WTC11 (cell line): ENCODE results near the gene HOXA7. TPM values are rescaled to one million over a fixed set of nuclear protein-coding genes. Genes with fewer than 3 reads are reported as not detected.

ENCODE experiments used
- ATAC-seq: fragments of 200-7000 bp; cut with Tn5 transposase; 2 replicates; pipeline ENCODE4 v1.10.0; 2021; ENCODE audit warnings: mild to moderate bottlenecking, moderate library complexity
- CTCF ChIA-PET: fragments of 300-600 bp; sonication (Branson Sonifier 250); formaldehyde crosslinking; loops from one replicate; lab custom pipeline; 2021; ENCODE audit warnings: antibody characterized with exemption; lab: Charles Lee
- POLR2A ChIA-PET: fragments of 350-600 bp; sonication (Branson Sonifier 250); formaldehyde crosslinking; loops from one replicate; lab custom pipeline; 2021; ENCODE audit warnings: antibody characterized with exemption; lab: Charles Lee
- DNase-seq: peaks from one replicate; pipeline ENCODE4 v3.0.0; 2021; ENCODE audit warnings: low spot score
- H3K27ac Mint-ChIP-seq: 2 replicates; pipeline ENCODE4 v1.8.0; 2021; ENCODE audit warnings: mixed read lengths
- H3K27me3 Mint-ChIP-seq: 2 replicates; pipeline ENCODE4 v1.8.0; 2021; ENCODE audit warnings: low read depth, mild to moderate bottlenecking, moderate library complexity, mixed read lengths
- H3K36me3 Mint-ChIP-seq: 2 replicates; pipeline ENCODE4 v1.8.0; 2021; ENCODE audit warnings: mixed read lengths
- H3K4me1 Mint-ChIP-seq: 2 replicates; pipeline ENCODE4 v1.8.0; 2022; ENCODE audit warnings: mixed read lengths
- H3K4me3 Mint-ChIP-seq: 2 replicates; pipeline ENCODE4 v1.8.0; 2021; ENCODE audit warnings: mild to moderate bottlenecking, moderate library complexity, mixed read lengths
- H3K9me3 Mint-ChIP-seq: 2 replicates; pipeline ENCODE4 v1.8.0; 2021; ENCODE audit warnings: mixed read lengths
- AFF4 ChIP-seq: sonication (generic); formaldehyde crosslinking; IDR thresholded peaks from 2 replicates; pipeline ENCODE4 v1.8.1; 2023; ENCODE audit warnings: mild to moderate bottlenecking, missing genetic modification reagents, borderline replicate concordance
- ERG ChIP-seq: fragments of 250-450 bp; sonication (Bioruptor Pico); IDR thresholded peaks from 2 replicates; pipeline ENCODE4 v1.8.0; 2021; ENCODE audit warnings: mild to moderate bottlenecking
- GTF2I ChIP-seq: fragments of 250-450 bp; sonication (Bioruptor Pico); conservative IDR thresholded peaks from 2 replicates; pipeline ENCODE4 v1.4.0; 2021; ENCODE audit warnings: mild to moderate bottlenecking
- IRF1 ChIP-seq: sonication (generic); formaldehyde crosslinking; IDR thresholded peaks from 2 replicates; pipeline ENCODE4 v1.8.0; 2023; ENCODE audit warnings: missing genetic modification reagents
- MXD4 ChIP-seq: fragments of 250-450 bp; sonication (Bioruptor Pico); IDR thresholded peaks from 2 replicates; pipeline ENCODE4 v1.8.0; 2021; ENCODE audit warnings: mild to moderate bottlenecking, moderate library complexity, borderline replicate concordance
- MYBL2 ChIP-seq: sonication (generic); formaldehyde crosslinking; IDR thresholded peaks from 2 replicates; pipeline ENCODE4 v1.8.1; 2023; ENCODE audit warnings: mild to moderate bottlenecking, moderate library complexity, missing genetic modification reagents
- NFATC4 ChIP-seq: fragments of 250-450 bp; sonication (Bioruptor Pico); IDR thresholded peaks from 2 replicates; pipeline ENCODE4 v1.9.0; 2021; ENCODE audit warnings: mild to moderate bottlenecking
- NR2C2 ChIP-seq: sonication (generic); formaldehyde crosslinking; IDR thresholded peaks from 2 replicates; pipeline ENCODE4 v1.8.0; 2022; ENCODE audit warnings: mild to moderate bottlenecking, missing genetic modification reagents
- PRDM15 ChIP-seq: sonication (generic); formaldehyde crosslinking; IDR thresholded peaks from 2 replicates; pipeline ENCODE4 v1.8.0; 2022; ENCODE audit warnings: missing genetic modification reagents
- SMAD4 ChIP-seq: sonication (generic); formaldehyde crosslinking; IDR thresholded peaks from 2 replicates; pipeline ENCODE4 v1.8.0; 2022; ENCODE audit warnings: mild to moderate bottlenecking, missing genetic modification reagents
- SOX15 ChIP-seq: fragments of 250-450 bp; sonication (Bioruptor Pico); IDR thresholded peaks from 2 replicates; pipeline ENCODE4 v1.9.0; 2021; ENCODE audit warnings: mild to moderate bottlenecking
- ZBTB21 ChIP-seq: sonication (generic); formaldehyde crosslinking; IDR thresholded peaks from 2 replicates; pipeline ENCODE4 v1.8.1; 2023; ENCODE audit warnings: mild to moderate bottlenecking, missing genetic modification reagents, borderline replicate concordance
- ZMAT4 ChIP-seq: fragments of 250-450 bp; sonication (Bioruptor Pico); IDR thresholded peaks from 2 replicates; pipeline ENCODE4 v1.9.0; 2021; ENCODE audit warnings: mild to moderate bottlenecking
- ZNF138 ChIP-seq: sonication (generic); formaldehyde crosslinking; conservative IDR thresholded peaks from 2 replicates; pipeline ENCODE4 v1.8.1; 2022; ENCODE audit warnings: mild to moderate bottlenecking, moderate library complexity, missing genetic modification reagents
- ZNF219 ChIP-seq: sonication (generic); formaldehyde crosslinking; IDR thresholded peaks from 2 replicates; pipeline ENCODE4 v1.8.0; 2023; ENCODE audit warnings: missing genetic modification reagents, mild to moderate bottlenecking, borderline replicate concordance
- ZNF532 ChIP-seq: fragments of 250-450 bp; sonication (Bioruptor Pico); IDR thresholded peaks from 2 replicates; pipeline ENCODE4 v1.9.0; 2021; ENCODE audit warnings: mild to moderate bottlenecking, borderline replicate concordance
- total RNA-seq: library from RNA; stranded (reverse); gene quantifications from 3 replicates; pipeline ENCODE4 v1.2.3, GENCODE V29; 2021

The HOXA7 gene
- total RNA-seq, 1 experiment from 2014 or later, result not detected

GRCh38 chr7:27172823-27173510, 16.5 kb upstream of the HOXA7 start (continued):
- no peak for TF ChIP-seq PRDM15 (CRISPR knock-in tag)
- no peak for TF ChIP-seq ZBTB21 (CRISPR knock-in tag)
- TF ChIP-seq ZNF219 (CRISPR knock-in tag), result no peak
- no peak for TF ChIP-seq AFF4

GRCh38 chr7:27172315-27172774, 15.9 kb upstream of the HOXA7 start:
- peaks cover 99% of the 10 kb centered on the region for H3K27me3 Mint-ChIP-seq
- TF ChIP-seq IRF1 (CRISPR knock-in tag) (no peak), MXD4 (CRISPR knock-in tag) (no peak), SOX15 (CRISPR knock-in tag) (no peak), ZNF138 (CRISPR knock-in tag) (no peak), MYBL2 (CRISPR knock-in tag) (no peak), PRDM15 (CRISPR knock-in tag) (no peak), GTF2I (CRISPR knock-in tag) (no peak), ZNF532 (no peak), NR2C2 (CRISPR knock-in tag) (no peak), ERG (CRISPR knock-in tag) (no peak), SMAD4 (no peak), ZMAT4 (CRISPR knock-in tag) (no peak), NFATC4 (CRISPR knock-in tag) (no peak)
- TF ChIP-seq, all 79 proteins: peak for 0
- H3K4me3 Mint-ChIP-seq, result no peak overlapping the region
- ATAC-seq (no peak), DNase-seq (no peak)
- CTCF ChIA-PET, result no interaction called here
- H3K36me3 Mint-ChIP-seq, result 0 out of 2 replicates have a peak, but pooled peaks cover 2% of the 10 kb centered on the region
- no peak overlapping the region for H3K27ac Mint-ChIP-seq
- H3K4me1 Mint-ChIP-seq, result peaks cover 23% of the 10 kb centered on the region
- H3K9me3 Mint-ChIP-seq, result no peaks in the 10 kb centered on the region
- POLR2A ChIA-PET, result no interaction called here
